Kidney (tissue), 14 donors: ENCODE results near the gene NT5C1A. TPM values are rescaled to one million over a fixed set of nuclear protein-coding genes. Genes with fewer than 3 reads are reported as not detected.

Experiments used
- DNase-seq, 5 donors: peaks; one replicate each; pipeline ENCODE4 v3.0.0-alpha.2; 2013 to 2020
- FAIRE-seq: peaks from 2 replicates; lab custom pipeline; 2012; peaks lifted over from hg19 to GRCh38; lab: Jason Lieb, UNC
- H3K27ac ChIP-seq, 2 donors: one replicate each; pipeline ENCODE4 v1.7.0; 2013; ENCODE audit warnings: low read depth in 2 of 2, low read length in 2 of 2, inconsistent platforms in 1 of 2
- H3K27me3 ChIP-seq: one replicate; pipeline ENCODE4 v1.7.1; 2013; ENCODE audit warnings: low read length, inconsistent platforms; ENCODE audit not compliant: control insufficient read depth, insufficient read depth
- H3K36me3 ChIP-seq, 3 donors: one replicate each; pipeline versions ENCODE4 v1.7.0 to v1.7.1; 2013; ENCODE audit warnings: low read length in 3 of 3, control low read depth in 1 of 3, inconsistent platforms in 1 of 3; ENCODE audit not compliant: insufficient read depth in 3 of 3, control insufficient read depth in 2 of 3
- H3K4me1 ChIP-seq, 3 donors: one replicate each; pipeline versions ENCODE4 v1.7.0 to v1.7.1; 2013; ENCODE audit warnings: low read length in 3 of 3, inconsistent platforms in 1 of 3, low read depth in 1 of 3; ENCODE audit not compliant: control insufficient read depth in 2 of 3, insufficient read depth in 2 of 3
- H3K4me3 ChIP-seq, 3 donors: one replicate each; pipeline versions ENCODE4 v1.7.0 to v1.8.1; 2013; ENCODE audit warnings: low read length in 3 of 3, control low read depth in 1 of 3, inconsistent platforms in 1 of 3
- H3K9ac ChIP-seq, 3 donors: one replicate each; pipeline versions ENCODE4 v1.7.0 to v1.7.1; 2013; ENCODE audit warnings: low read length in 3 of 3, control low read depth in 1 of 3, inconsistent platforms in 1 of 3
- H3K9me3 ChIP-seq, 3 donors: one replicate each; pipeline versions ENCODE4 v1.7.0 to v1.7.1; 2013; ENCODE audit warnings: low read length in 3 of 3, control low read depth in 1 of 3, inconsistent platforms in 1 of 3; ENCODE audit not compliant: control insufficient read depth in 2 of 3, insufficient read depth in 1 of 3
- CTCF ChIP-seq: IDR thresholded peaks from 3 replicates; pipeline ENCODE4 v1.5.1; 2012; ENCODE audit warnings: mild to moderate bottlenecking, moderate library complexity, borderline replicate concordance; ENCODE audit not compliant: insufficient read depth; ENCODE audit errors: extremely low read depth
- intact Hi-C: fragments of 100-400 bp; cut with DNase I; formaldehyde crosslinking; loops from one replicate; pipeline ENCODE4 v1.11.1; 2022
- polyA plus RNA-seq: library from polyadenylated mRNA; stranded (reverse); fragments of 350-450 nt; fragmentation: Illumina TruSeq; extraction: RNeasy Lipid Tissue Mini Kit (QIAGEN cat#74804); gene quantifications from one replicate; pipeline ENCODE4 v1.2.3, GENCODE V29; 2014; ENCODE audit warnings: low read depth, low replicate concordance; ENCODE audit not compliant: insufficient read depth
- total RNA-seq: library from RNA; stranded (reverse); fragmentation: NEBNext Ultra II Directional; extraction: Animal tissue kit (Norgen Biotek cat#: 25700); gene quantifications from one replicate; pipeline ENCODE4 v1.2.1, GENCODE V29; 2021
- donor health status: control.
- donor health status: control.
- donor health status: control.
- donor health status: control.
- donor health status: control.
- donor health status: DM: yes; HTN: yes; CAD: no.
- donor health status: Normal renal cell carcinoma (clear cell type).

The NT5C1A gene
- total and polyA plus RNA-seq, 2 donors from 2014 or later: 0.62 to 2.0 TPM

- TF ChIP-seq CTCF: no peak
- peaks cover 16% of the 10 kb centered on the region for H3K27me3 ChIP-seq
- H3K4me1 ChIP-seq: peaks cover 0 to 6% (median 0%) of the 10 kb centered on the region in 3 donors
- no peak overlapping the region for H3K9ac ChIP-seq
- intact Hi-C loops: no loop called here
- DNase-seq (no peak), FAIRE-seq (no peak)
- no peaks in the 10 kb centered on the region for H3K9me3 ChIP-seq
- no peaks in the 10 kb centered on the region for H3K36me3 ChIP-seq
- H3K27ac ChIP-seq: no peak overlapping the region
- H3K4me3 ChIP-seq: no peak overlapping the region
Measured at GRCh38 chr1:39687243-39687642, 15.3 kb upstream of the NT5C1A start.

- no peaks in the 10 kb centered on the region for H3K4me1 ChIP-seq
- no peak overlapping the region for H3K9ac ChIP-seq
- FAIRE-seq (no peak), DNase-seq (no peak)
- no peak for TF ChIP-seq CTCF
- peaks cover 15% of the 10 kb centered on the region for H3K27me3 ChIP-seq
- H3K27ac ChIP-seq: no peak overlapping the region
- H3K4me3 ChIP-seq: no peak overlapping the region
- intact Hi-C loops: no loop called here
- no peaks in the 10 kb centered on the region for H3K9me3 ChIP-seq
- no peaks in the 10 kb centered on the region for H3K36me3 ChIP-seq
Measured at GRCh38 chr1:39685071-39685470, 13.2 kb upstream of the NT5C1A start.

- no peak for DNase-seq
- Histone ChIP-seq H3K27ac (no peak overlapping the region), H3K4me1 (no peaks in the 10 kb centered on the region), H3K9me3 (no peaks in the 10 kb centered on the region), H3K4me3 (no peak overlapping the region), H3K9ac (no peak overlapping the region), H3K36me3 (no peaks in the 10 kb centered on the region), H3K27me3 (peaks cover 13% of the 10 kb centered on the region)
- no peak for TF ChIP-seq CTCF
- FAIRE-seq: no peak
- intact Hi-C loops: no loop called here
Measured at GRCh38 chr1:39684313-39684664, 12.4 kb upstream of the NT5C1A start.
